Type B pancreatic cell (in vitro differentiated cells): ENCODE results near the gene TUBGCP3. TPM values are rescaled to one million over a fixed set of nuclear protein-coding genes. Genes with fewer than 3 reads are reported as not detected.

ENCODE experiments used
- DNase-seq: peaks from one replicate; pipeline ENCODE4 v3.0.0; 2021; ENCODE audit warnings: mixed read lengths; ENCODE audit not compliant: unreplicated experiment; ENCODE audit errors: extremely low spot score
- H3K27ac Mint-ChIP-seq: 2 replicates; pipeline ENCODE4 v1.8.0; 2021; ENCODE audit warnings: mild to moderate bottlenecking, mixed read lengths
- H3K27me3 Mint-ChIP-seq: 2 replicates; pipeline ENCODE4 v1.8.0; 2021; ENCODE audit warnings: mixed read lengths
- H3K36me3 Mint-ChIP-seq: 2 replicates; pipeline ENCODE4 v1.8.0; 2021; ENCODE audit warnings: mixed read lengths
- H3K4me1 Mint-ChIP-seq: one replicate; pipeline ENCODE4 v1.8.0; 2021; ENCODE audit warnings: mixed read lengths; ENCODE audit not compliant: unreplicated experiment
- H3K4me3 Mint-ChIP-seq: 2 replicates; pipeline ENCODE4 v1.8.0; 2021; ENCODE audit warnings: mild to moderate bottlenecking, mixed read lengths
- H3K9me3 Mint-ChIP-seq: 2 replicates; pipeline ENCODE4 v1.8.0; 2021; ENCODE audit warnings: mixed read lengths
- total RNA-seq: library from RNA; stranded (reverse); gene quantifications from 2 replicates; pipeline ENCODE4 v1.2.1, GENCODE V29; 2021; ENCODE audit warnings: low replicate concordance
- TF ChIP-seq, protein P1 (sequence below): fragments of 200-600 bp; sonication (generic); conservative IDR thresholded peaks from 2 replicates; pipeline ENCODE4 v1.5.0; 2021; ENCODE audit warnings: antibody characterized with exemption, mild to moderate bottlenecking

The TUBGCP3 gene
- total RNA-seq, 1 donor from 2014 or later, result 34.0 TPM

DNA sequence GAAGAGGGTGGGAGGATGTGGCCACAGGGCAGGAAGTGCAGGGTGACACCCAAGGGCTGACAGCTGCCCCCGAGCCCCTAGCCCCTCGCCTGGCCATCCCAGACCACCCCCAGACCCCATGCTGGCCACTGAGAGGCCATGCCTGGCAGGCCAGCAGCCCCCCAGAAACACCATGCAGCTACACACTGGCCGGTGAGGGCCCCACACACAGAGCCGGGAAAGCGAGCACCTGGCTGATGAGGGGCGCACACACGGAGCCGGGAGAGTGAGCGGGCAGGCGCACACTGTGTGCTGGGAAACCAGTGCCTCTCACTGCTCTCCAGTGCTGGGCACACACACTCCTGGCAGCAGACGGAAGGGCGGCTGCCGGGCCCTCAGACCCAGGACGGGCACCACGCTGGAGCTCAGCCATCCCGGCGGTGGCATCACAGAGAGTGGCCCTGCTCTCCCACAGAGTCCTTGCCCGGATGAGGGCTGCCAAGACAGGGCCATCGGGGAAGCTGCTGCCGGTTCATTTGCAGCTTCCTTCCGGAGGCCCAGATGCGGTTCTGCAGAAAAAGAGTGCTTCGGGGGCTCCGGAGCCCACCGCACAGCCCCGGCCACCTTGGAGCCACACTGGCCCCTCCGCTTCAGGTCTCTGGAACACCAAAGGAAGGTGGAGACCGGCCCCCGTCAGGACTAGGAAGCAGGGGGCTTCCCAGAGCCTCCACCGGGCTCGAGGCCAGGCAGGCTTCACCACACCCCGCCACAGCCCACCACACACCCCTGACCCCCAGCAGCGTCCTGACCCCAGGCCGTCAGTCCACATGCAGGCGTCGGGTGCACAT, 135.4 kb downstream of the TUBGCP3 start:
- H3K4me3 Mint-ChIP-seq, result no peak overlapping the region
- H3K36me3 Mint-ChIP-seq, result no peaks in the 10 kb centered on the region
- no peaks in the 10 kb centered on the region for H3K9me3 Mint-ChIP-seq
- H3K27ac Mint-ChIP-seq, result no peak overlapping the region
- peaks cover 11% of the 10 kb centered on the region for H3K4me1 Mint-ChIP-seq
- H3K27me3 Mint-ChIP-seq, result peaks cover 12% of the 10 kb centered on the region
- DNase-seq, result no peak
- TF ChIP-seq, protein P1, sequence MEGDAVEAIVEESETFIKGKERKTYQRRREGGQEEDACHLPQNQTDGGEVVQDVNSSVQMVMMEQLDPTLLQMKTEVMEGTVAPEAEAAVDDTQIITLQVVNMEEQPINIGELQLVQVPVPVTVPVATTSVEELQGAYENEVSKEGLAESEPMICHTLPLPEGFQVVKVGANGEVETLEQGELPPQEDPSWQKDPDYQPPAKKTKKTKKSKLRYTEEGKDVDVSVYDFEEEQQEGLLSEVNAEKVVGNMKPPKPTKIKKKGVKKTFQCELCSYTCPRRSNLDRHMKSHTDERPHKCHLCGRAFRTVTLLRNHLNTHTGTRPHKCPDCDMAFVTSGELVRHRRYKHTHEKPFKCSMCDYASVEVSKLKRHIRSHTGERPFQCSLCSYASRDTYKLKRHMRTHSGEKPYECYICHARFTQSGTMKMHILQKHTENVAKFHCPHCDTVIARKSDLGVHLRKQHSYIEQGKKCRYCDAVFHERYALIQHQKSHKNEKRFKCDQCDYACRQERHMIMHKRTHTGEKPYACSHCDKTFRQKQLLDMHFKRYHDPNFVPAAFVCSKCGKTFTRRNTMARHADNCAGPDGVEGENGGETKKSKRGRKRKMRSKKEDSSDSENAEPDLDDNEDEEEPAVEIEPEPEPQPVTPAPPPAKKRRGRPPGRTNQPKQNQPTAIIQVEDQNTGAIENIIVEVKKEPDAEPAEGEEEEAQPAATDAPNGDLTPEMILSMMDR, result no peak

GRCh38 chr13:112451512-112452379, 136.2 kb downstream of the TUBGCP3 start:
- TF ChIP-seq, protein P1, result no peak
- Mint-ChIP-seq H3K4me3 (no peak overlapping the region), H3K4me1 (peaks cover 11% of the 10 kb centered on the region), H3K36me3 (no peaks in the 10 kb centered on the region), H3K9me3 (no peaks in the 10 kb centered on the region), H3K27ac (no peak overlapping the region), H3K27me3 (peaks cover 17% of the 10 kb centered on the region)
- DNase-seq, result no peak

GRCh38 chr13:112450904-112451240, 137.1 kb downstream of the TUBGCP3 start:
- H3K4me3 Mint-ChIP-seq, result no peak overlapping the region
- H3K4me1 Mint-ChIP-seq, result peaks cover 11% of the 10 kb centered on the region
- H3K27me3 Mint-ChIP-seq, result peaks cover 17% of the 10 kb centered on the region
- DNase-seq, result no peak
- H3K9me3 Mint-ChIP-seq, result no peaks in the 10 kb centered on the region
- TF ChIP-seq, protein P1, result no peak
- H3K27ac Mint-ChIP-seq, result no peak overlapping the region
- no peaks in the 10 kb centered on the region for H3K36me3 Mint-ChIP-seq

DNA sequence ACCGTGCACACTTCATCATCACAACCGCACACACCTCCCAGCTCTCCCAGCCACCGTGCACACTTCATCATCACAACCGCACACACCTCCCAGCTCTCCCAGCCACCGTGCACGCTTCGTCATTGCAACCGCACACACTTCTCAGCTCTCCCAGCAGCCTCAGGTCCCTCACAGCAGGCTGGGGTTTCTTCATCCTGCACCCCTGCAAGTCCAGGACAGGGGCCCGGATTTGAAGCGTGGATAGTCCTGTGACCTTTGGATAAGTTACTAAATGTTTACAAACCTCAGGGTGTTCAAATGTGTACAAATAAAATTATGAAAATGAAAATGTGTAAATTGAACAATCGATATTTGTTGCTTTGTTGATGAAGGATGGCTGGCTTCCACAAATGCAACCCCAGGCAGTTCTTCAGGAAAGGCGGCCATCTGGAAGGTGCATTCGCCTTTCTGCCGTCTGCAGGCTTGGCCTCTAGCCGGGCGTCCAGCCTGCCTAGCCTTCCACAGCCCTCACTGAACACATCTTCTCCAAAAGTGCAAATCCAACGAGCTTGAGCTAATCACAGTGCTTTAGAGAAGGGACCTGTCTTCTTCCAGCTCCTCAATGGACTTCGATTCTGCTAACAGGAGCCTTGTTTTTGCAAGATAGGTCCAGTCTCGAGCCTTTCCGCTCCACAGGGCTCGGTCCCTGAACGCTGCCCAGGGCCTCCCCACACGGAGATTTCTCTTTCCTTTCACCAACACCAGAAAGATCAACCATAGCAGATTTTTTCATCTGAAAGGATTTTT, 137.6 kb downstream of the TUBGCP3 start:
- Mint-ChIP-seq H3K9me3 (no peaks in the 10 kb centered on the region), H3K27ac (no peak overlapping the region), H3K4me3 (no peak overlapping the region), H3K36me3 (no peaks in the 10 kb centered on the region), H3K27me3 (peaks cover 17% of the 10 kb centered on the region), H3K4me1 (peaks cover 11% of the 10 kb centered on the region)
- no peak for DNase-seq
- TF ChIP-seq, protein P1, result no peak

GRCh38 chr13:112449545-112449930, 138.4 kb downstream of the TUBGCP3 start:
- peaks cover 11% of the 10 kb centered on the region for H3K4me1 Mint-ChIP-seq
- DNase-seq, result no peak
- no peaks in the 10 kb centered on the region for H3K9me3 Mint-ChIP-seq
- H3K36me3 Mint-ChIP-seq, result no peaks in the 10 kb centered on the region
- peaks cover 21% of the 10 kb centered on the region for H3K27me3 Mint-ChIP-seq
- H3K27ac Mint-ChIP-seq, result no peak overlapping the region
- no peak overlapping the region for H3K4me3 Mint-ChIP-seq
- TF ChIP-seq, protein P1, result no peak
